WTC11 (cell line): ENCODE measurements around the gene IL21R. TPM values are rescaled to one million over a fixed set of nuclear protein-coding genes. Genes with fewer than 3 reads are reported as not detected.

Experiments
- ATAC-seq: fragments of 200-7000 bp; cut with Tn5 transposase; 2 replicates; pipeline ENCODE4 v1.10.0; 2021; ENCODE audit warnings: mild to moderate bottlenecking, moderate library complexity
- CTCF ChIA-PET: fragments of 300-600 bp; sonication (Branson Sonifier 250); formaldehyde crosslinking; loops from one replicate; lab custom pipeline; 2021; ENCODE audit warnings: antibody characterized with exemption; lab: Charles Lee
- POLR2A ChIA-PET: fragments of 350-600 bp; sonication (Branson Sonifier 250); formaldehyde crosslinking; loops from one replicate; lab custom pipeline; 2021; ENCODE audit warnings: antibody characterized with exemption; lab: Charles Lee
- DNase-seq: peaks from one replicate; pipeline ENCODE4 v3.0.0; 2021; ENCODE audit warnings: low spot score
- H3K27ac Mint-ChIP-seq: 2 replicates; pipeline ENCODE4 v1.8.0; 2021; ENCODE audit warnings: mixed read lengths
- H3K27me3 Mint-ChIP-seq: 2 replicates; pipeline ENCODE4 v1.8.0; 2021; ENCODE audit warnings: low read depth, mild to moderate bottlenecking, moderate library complexity, mixed read lengths
- H3K36me3 Mint-ChIP-seq: 2 replicates; pipeline ENCODE4 v1.8.0; 2021; ENCODE audit warnings: mixed read lengths
- H3K4me1 Mint-ChIP-seq: 2 replicates; pipeline ENCODE4 v1.8.0; 2022; ENCODE audit warnings: mixed read lengths
- H3K4me3 Mint-ChIP-seq: 2 replicates; pipeline ENCODE4 v1.8.0; 2021; ENCODE audit warnings: mild to moderate bottlenecking, moderate library complexity, mixed read lengths
- H3K9me3 Mint-ChIP-seq: 2 replicates; pipeline ENCODE4 v1.8.0; 2021; ENCODE audit warnings: mixed read lengths
- CREB1 ChIP-seq: sonication (generic); formaldehyde crosslinking; IDR thresholded peaks from 2 replicates; pipeline ENCODE4 v1.8.0; 2023; ENCODE audit warnings: mild to moderate bottlenecking, missing genetic modification reagents
- EMX1 ChIP-seq: fragments of 250-450 bp; sonication (Bioruptor Pico); IDR thresholded peaks from 2 replicates; pipeline ENCODE4 v1.8.0; 2021; ENCODE audit warnings: mild to moderate bottlenecking
- ESRRA ChIP-seq: sonication (generic); formaldehyde crosslinking; IDR thresholded peaks from 2 replicates; pipeline ENCODE4 v1.8.1; 2022; ENCODE audit warnings: mild to moderate bottlenecking, missing genetic modification reagents, borderline replicate concordance
- GABPB1 ChIP-seq: sonication (generic); formaldehyde crosslinking; IDR thresholded peaks from 2 replicates; pipeline ENCODE4 v1.8.1; 2023; ENCODE audit warnings: mild to moderate bottlenecking, missing genetic modification reagents
- IRF2 ChIP-seq: sonication (generic); formaldehyde crosslinking; IDR thresholded peaks from 2 replicates; pipeline ENCODE4 v1.8.0; 2022; ENCODE audit warnings: low read depth, missing genetic modification reagents, borderline replicate concordance
- KAT7 ChIP-seq: sonication (generic); formaldehyde crosslinking; IDR thresholded peaks from 2 replicates; pipeline ENCODE4 v1.8.1; 2023; ENCODE audit warnings: missing genetic modification reagents, mild to moderate bottlenecking, borderline replicate concordance
- MYBL2 ChIP-seq: sonication (generic); formaldehyde crosslinking; IDR thresholded peaks from 2 replicates; pipeline ENCODE4 v1.8.1; 2023; ENCODE audit warnings: mild to moderate bottlenecking, moderate library complexity, missing genetic modification reagents
- NFATC4 ChIP-seq: fragments of 250-450 bp; sonication (Bioruptor Pico); IDR thresholded peaks from 2 replicates; pipeline ENCODE4 v1.9.0; 2021; ENCODE audit warnings: mild to moderate bottlenecking
- PRRX2 ChIP-seq: fragments of 250-450 bp; sonication (Bioruptor Pico); IDR thresholded peaks from 2 replicates; pipeline ENCODE4 v1.8.0; 2021; ENCODE audit warnings: mild to moderate bottlenecking
- TCF7 ChIP-seq: sonication (generic); formaldehyde crosslinking; IDR thresholded peaks from 2 replicates; pipeline ENCODE4 v1.8.0; 2022; ENCODE audit warnings: mild to moderate bottlenecking, low read depth, missing genetic modification reagents, moderate library complexity
- ZNF121 ChIP-seq: sonication (generic); formaldehyde crosslinking; IDR thresholded peaks from 2 replicates; pipeline ENCODE4 v1.8.0; 2023; ENCODE audit warnings: missing genetic modification reagents
- ZNF416 ChIP-seq: fragments of 250-450 bp; sonication (Bioruptor Pico); IDR thresholded peaks from 2 replicates; pipeline ENCODE4 v1.9.0; 2021; ENCODE audit warnings: mild to moderate bottlenecking, inconsistent platforms
- ZNF671 ChIP-seq: fragments of 250-450 bp; sonication (Bioruptor Pico); IDR thresholded peaks from 2 replicates; pipeline ENCODE4 v1.8.0; 2021; ENCODE audit warnings: mild to moderate bottlenecking
- total RNA-seq: library from RNA; stranded (reverse); gene quantifications from 3 replicates; pipeline ENCODE4 v1.2.3, GENCODE V29; 2021
- TF ChIP-seq, protein P1 (sequence below): sonication (generic); formaldehyde crosslinking; IDR thresholded peaks from 2 replicates; pipeline ENCODE4 v1.8.1; 2023; ENCODE audit warnings: mild to moderate bottlenecking, missing genetic modification reagents, moderate library complexity
- TF ChIP-seq, protein P2 (sequence below): sonication (generic); formaldehyde crosslinking; IDR thresholded peaks from 2 replicates; pipeline ENCODE4 v1.8.0; 2022; ENCODE audit warnings: missing genetic modification reagents
- TF ChIP-seq, protein P3 (sequence below): sonication (generic); formaldehyde crosslinking; conservative IDR thresholded peaks from 2 replicates; pipeline ENCODE4 v1.8.1; 2022; ENCODE audit warnings: mild to moderate bottlenecking, missing genetic modification reagents
- TF ChIP-seq, protein P4 (sequence below): sonication (generic); formaldehyde crosslinking; IDR thresholded peaks from 2 replicates; pipeline ENCODE4 v1.8.0; 2023; ENCODE audit warnings: missing genetic modification reagents
- TF ChIP-seq, protein P5 (sequence below): fragments of 250-450 bp; sonication (Bioruptor Pico); IDR thresholded peaks from 2 replicates; pipeline ENCODE4 v1.9.0; 2021; ENCODE audit warnings: mild to moderate bottlenecking
- TF ChIP-seq, protein P6 (sequence below): fragments of 250-450 bp; sonication (Bioruptor Pico); IDR thresholded peaks from 2 replicates; pipeline ENCODE4 v1.9.0; 2021; ENCODE audit warnings: moderate library complexity, mild to moderate bottlenecking, inconsistent platforms, borderline replicate concordance
- TF ChIP-seq, protein P7 (sequence below): fragments of 250-450 bp; sonication (Bioruptor Pico); IDR thresholded peaks from 2 replicates; pipeline ENCODE4 v1.8.0; 2021; ENCODE audit warnings: mild to moderate bottlenecking
- TF ChIP-seq, protein P8 (sequence below): sonication (generic); formaldehyde crosslinking; IDR thresholded peaks from 2 replicates; pipeline ENCODE4 v1.8.1; 2022; ENCODE audit warnings: missing genetic modification reagents, borderline replicate concordance

Gene IL21R
- total RNA-seq, 1 experiment from 2014 or later, result 0.70 TPM

DNA sequence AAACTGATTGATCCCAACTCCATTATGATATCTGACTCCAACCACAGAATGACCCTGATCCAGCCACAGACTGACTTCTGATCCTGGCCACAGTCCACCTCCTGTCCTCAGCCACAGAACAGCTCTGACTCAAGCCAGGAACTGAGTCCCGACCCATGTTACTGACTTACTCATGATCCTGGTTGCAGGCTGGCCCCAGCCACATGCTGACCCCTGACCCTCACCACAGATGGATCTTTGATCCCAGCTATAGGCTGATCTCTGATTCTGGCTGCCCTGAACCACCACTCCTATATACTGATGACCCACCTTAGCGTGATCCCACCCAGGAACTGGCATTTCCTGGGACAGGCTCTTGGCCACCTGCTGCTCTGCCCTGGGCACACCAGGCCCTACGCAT, 32.2 kb upstream of the IL21R start:
- no peak for ATAC-seq
- Mint-ChIP-seq H3K27ac (no peak overlapping the region), H3K4me3 (no peak overlapping the region), H3K4me1 (peaks cover 3% of the 10 kb centered on the region; the same call in 1 of the 2 replicates), H3K9me3 (no peaks in the 10 kb centered on the region), H3K27me3 (no peaks in the 10 kb centered on the region; the same call in 1 of the 2 replicates), H3K36me3 (no peaks in the 10 kb centered on the region)
- no peak for DNase-seq
- ChIA-PET CTCF (interaction anchor here (2.4 to 5.4 kb wide), 2 partner anchors 144 to 189 kb away, joined by 24 to 125 read pairs; no protein-coding TSS in a partner anchor), POLR2A (no interaction called here)
- TF ChIP-seq, protein P1, sequence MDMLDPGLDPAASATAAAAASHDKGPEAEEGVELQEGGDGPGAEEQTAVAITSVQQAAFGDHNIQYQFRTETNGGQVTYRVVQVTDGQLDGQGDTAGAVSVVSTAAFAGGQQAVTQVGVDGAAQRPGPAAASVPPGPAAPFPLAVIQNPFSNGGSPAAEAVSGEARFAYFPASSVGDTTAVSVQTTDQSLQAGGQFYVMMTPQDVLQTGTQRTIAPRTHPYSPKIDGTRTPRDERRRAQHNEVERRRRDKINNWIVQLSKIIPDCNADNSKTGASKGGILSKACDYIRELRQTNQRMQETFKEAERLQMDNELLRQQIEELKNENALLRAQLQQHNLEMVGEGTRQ (CRISPR knock-in tag), result no peak
- TF ChIP-seq ESRRA (no peak), EMX1 (CRISPR knock-in tag) (no peak), ZNF671 (CRISPR knock-in tag) (no peak), TCF7 (no peak), CREB1 (CRISPR knock-in tag) (no peak), NFATC4 (CRISPR knock-in tag) (no peak), KAT7 (CRISPR knock-in tag) (no peak)
- TF ChIP-seq, protein P2, sequence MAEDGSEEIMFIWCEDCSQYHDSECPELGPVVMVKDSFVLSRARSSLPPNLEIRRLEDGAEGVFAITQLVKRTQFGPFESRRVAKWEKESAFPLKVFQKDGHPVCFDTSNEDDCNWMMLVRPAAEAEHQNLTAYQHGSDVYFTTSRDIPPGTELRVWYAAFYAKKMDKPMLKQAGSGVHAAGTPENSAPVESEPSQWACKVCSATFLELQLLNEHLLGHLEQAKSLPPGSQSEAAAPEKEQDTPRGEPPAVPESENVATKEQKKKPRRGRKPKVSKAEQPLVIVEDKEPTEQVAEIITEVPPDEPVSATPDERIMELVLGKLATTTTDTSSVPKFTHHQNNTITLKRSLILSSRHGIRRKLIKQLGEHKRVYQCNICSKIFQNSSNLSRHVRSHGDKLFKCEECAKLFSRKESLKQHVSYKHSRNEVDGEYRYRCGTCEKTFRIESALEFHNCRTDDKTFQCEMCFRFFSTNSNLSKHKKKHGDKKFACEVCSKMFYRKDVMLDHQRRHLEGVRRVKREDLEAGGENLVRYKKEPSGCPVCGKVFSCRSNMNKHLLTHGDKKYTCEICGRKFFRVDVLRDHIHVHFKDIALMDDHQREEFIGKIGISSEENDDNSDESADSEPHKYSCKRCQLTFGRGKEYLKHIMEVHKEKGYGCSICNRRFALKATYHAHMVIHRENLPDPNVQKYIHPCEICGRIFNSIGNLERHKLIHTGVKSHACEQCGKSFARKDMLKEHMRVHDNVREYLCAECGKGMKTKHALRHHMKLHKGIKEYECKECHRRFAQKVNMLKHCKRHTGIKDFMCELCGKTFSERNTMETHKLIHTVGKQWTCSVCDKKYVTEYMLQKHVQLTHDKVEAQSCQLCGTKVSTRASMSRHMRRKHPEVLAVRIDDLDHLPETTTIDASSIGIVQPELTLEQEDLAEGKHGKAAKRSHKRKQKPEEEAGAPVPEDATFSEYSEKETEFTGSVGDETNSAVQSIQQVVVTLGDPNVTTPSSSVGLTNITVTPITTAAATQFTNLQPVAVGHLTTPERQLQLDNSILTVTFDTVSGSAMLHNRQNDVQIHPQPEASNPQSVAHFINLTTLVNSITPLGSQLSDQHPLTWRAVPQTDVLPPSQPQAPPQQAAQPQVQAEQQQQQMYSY, result no peak
- TF ChIP-seq, protein P3, sequence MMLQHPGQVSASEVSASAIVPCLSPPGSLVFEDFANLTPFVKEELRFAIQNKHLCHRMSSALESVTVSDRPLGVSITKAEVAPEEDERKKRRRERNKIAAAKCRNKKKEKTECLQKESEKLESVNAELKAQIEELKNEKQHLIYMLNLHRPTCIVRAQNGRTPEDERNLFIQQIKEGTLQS (CRISPR knock-in tag), result no peak
- TF ChIP-seq, protein P4, sequence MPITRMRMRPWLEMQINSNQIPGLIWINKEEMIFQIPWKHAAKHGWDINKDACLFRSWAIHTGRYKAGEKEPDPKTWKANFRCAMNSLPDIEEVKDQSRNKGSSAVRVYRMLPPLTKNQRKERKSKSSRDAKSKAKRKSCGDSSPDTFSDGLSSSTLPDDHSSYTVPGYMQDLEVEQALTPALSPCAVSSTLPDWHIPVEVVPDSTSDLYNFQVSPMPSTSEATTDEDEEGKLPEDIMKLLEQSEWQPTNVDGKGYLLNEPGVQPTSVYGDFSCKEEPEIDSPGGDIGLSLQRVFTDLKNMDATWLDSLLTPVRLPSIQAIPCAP, result no peak
- TF ChIP-seq, protein P5, sequence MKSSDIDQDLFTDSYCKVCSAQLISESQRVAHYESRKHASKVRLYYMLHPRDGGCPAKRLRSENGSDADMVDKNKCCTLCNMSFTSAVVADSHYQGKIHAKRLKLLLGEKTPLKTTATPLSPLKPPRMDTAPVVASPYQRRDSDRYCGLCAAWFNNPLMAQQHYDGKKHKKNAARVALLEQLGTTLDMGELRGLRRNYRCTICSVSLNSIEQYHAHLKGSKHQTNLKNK (CRISPR knock-in tag), result no peak

DNA sequence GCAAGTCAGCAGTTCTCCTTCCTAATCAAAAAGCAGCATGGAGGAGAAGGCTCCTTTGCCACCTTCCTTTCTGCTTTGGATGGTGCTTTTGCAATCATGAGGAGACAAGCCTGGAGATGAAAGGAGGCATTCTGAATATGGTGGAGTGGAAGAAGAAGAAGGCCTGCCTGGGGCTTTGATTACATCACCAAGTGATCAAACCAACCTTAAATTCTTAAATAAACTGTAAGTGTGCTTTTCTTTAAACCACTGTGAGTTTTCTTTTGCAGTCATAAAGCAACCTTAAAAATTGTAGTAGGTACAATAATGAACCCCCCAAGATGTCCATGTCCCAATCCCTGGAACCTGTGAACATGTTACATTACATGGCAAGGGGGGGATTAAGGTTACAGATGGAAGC, 31.7 kb upstream of the IL21R start:
- CTCF ChIA-PET, result interaction anchor here (3.9 to 5.4 kb wide), 2 partner anchors 190 to 191 kb away, joined by 30 to 125 read pairs; no protein-coding TSS in a partner anchor
- Mint-ChIP-seq H3K4me1 (peaks cover 3% of the 10 kb centered on the region; the same call in 1 of the 2 replicates), H3K4me3 (no peak overlapping the region), H3K27me3 (no peaks in the 10 kb centered on the region; the same call in 1 of the 2 replicates), H3K36me3 (no peaks in the 10 kb centered on the region), H3K9me3 (no peaks in the 10 kb centered on the region), H3K27ac (no peak overlapping the region)
- DNase-seq (no peak), ATAC-seq (no peak)
- TF ChIP-seq ZNF121 (CRISPR knock-in tag) (no peak), ZNF416 (CRISPR knock-in tag) (no peak), IRF2 (no peak), PRRX2 (CRISPR knock-in tag) (no peak), GABPB1 (no peak), MYBL2 (CRISPR knock-in tag) (no peak)
- TF ChIP-seq, protein P6, sequence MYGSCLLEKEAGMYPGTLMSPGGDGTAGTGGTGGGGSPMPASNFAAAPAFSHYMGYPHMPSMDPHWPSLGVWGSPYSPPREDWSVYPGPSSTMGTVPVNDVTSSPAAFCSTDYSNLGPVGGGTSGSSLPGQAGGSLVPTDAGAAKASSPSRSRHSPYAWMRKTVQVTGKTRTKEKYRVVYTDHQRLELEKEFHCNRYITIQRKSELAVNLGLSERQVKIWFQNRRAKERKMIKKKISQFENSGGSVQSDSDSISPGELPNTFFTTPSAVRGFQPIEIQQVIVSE (CRISPR knock-in tag), result no peak
- TF ChIP-seq, protein P3 (CRISPR knock-in tag), result no peak
- TF ChIP-seq, protein P7, sequence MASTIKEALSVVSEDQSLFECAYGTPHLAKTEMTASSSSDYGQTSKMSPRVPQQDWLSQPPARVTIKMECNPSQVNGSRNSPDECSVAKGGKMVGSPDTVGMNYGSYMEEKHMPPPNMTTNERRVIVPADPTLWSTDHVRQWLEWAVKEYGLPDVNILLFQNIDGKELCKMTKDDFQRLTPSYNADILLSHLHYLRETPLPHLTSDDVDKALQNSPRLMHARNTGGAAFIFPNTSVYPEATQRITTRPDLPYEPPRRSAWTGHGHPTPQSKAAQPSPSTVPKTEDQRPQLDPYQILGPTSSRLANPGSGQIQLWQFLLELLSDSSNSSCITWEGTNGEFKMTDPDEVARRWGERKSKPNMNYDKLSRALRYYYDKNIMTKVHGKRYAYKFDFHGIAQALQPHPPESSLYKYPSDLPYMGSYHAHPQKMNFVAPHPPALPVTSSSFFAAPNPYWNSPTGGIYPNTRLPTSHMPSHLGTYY (CRISPR knock-in tag), result no peak
- TF ChIP-seq, protein P8, sequence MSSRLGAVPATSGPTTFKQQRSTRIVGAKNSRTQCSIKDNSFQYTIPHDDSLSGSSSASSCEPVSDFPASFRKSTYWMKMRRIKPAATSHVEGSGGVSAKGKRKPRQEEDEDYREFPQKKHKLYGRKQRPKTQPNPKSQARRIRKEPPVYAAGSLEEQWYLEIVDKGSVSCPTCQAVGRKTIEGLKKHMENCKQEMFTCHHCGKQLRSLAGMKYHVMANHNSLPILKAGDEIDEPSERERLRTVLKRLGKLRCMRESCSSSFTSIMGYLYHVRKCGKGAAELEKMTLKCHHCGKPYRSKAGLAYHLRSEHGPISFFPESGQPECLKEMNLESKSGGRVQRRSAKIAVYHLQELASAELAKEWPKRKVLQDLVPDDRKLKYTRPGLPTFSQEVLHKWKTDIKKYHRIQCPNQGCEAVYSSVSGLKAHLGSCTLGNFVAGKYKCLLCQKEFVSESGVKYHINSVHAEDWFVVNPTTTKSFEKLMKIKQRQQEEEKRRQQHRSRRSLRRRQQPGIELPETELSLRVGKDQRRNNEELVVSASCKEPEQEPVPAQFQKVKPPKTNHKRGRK (CRISPR knock-in tag), result no peak
- POLR2A ChIA-PET, result no interaction called here
